ENCODE data around the gene LDAH.

DNA sequence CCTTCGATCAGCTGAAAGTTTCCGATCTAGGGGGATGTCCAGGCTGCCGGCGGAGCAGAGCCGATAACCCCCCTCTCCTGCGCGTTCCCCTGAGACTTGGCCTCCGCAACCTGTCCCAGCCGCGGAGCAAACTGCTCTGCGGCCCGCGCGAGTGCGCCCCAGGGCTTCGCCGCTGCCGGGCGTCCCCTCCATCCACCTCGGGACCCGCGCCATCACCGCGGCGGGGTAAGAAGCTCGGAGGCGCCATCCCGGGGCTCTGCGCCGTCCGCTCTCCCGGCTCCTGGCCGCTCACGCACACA is 156.9 kb downstream of the LDAH start:
- TF ChIP-seq ELF4 (IDR thresholded peaks at IDR 0.05) (no peak), BHLHE40 (IDR thresholded peaks at IDR 0.05; ENCODE audit: borderline replicate concordance) (no peak), PKNOX1 (IDR thresholded peaks at IDR 0.05) (no peak), SP1 (IDR thresholded peaks at IDR 0.05) (no peak), LEF1 (IDR thresholded peaks at IDR 0.05; ENCODE audit: borderline replicate concordance) (no peak), SUZ12 (IDR thresholded peaks at IDR 0.05) (no peak), NFRKB (IDR thresholded peaks at IDR 0.05) (no peak), CTBP1 (IDR thresholded peaks at IDR 0.05; ENCODE audit: borderline replicate concordance) (no peak), TARDBP (IDR thresholded peaks at IDR 0.05) (no peak)

Data from HEK293T (cell line).